COLO668 (cell line): ENCODE results near the gene HAUS3.
"Not testable (repeated sequence)": the region's sequence is repeated elsewhere in the genome, so short reads cannot be mapped to it uniquely, and the experiment has no call there.

Experiments used
- DNase-seq: peaks from one replicate; lab custom pipeline; 2025; ENCODE audit not compliant: unreplicated experiment; lab: John Stamatoyannopoulos, UW

Gene HAUS3

DNA sequence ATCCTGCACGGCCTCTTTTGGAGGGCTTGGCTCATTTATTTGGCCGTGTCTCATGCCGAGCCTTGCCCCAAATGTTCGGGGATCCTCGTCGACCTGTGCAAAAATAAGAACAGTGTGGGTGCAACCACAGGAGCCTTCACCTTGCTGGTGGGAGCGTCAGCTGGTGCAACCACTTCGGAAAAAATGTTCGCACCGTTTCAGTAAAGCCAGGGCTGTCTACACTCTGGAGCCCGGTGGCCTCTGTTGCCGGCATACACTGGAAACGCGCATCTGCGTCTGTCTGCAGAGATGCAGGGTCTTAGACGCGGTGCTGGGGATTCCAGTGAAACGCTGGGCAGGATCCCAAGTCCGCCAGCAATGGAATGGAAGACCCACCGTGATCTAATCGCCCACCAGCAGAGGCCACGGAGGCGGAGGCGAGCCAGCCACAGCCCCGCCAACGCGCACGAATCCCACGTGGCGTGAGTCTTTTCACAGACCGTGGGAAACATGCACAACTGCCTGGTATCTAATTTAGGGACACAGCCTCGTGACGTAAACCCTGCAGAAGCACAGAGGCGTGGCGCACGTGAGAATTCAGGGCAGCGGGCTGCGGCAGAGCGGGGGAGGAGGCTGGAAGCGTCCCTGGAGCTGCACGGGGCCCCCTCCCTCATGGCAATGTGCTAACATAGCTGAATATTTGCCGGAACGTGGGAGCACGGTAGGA, 33.8 kb upstream of the HAUS3 start:
- no peak for DNase-seq

DNA sequence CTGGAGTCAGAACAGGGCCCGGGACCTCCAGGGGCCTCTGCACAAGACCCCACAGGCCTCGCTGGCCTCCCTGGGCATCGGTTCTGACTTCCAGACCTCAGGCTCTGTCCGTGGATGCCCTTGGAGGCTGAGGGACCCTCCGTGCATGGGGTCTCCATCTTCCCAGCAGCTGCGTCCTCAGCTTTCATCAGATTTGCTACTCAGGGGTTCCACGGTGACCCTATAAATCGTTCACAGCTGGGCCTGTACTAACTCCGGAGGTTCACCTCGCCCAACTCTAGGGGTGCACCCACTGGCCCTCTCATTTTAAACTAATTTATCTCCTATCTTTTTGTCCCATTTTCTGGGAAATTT, 33.1 kb upstream of the HAUS3 start:
- not testable (repeated sequence) for DNase-seq

DNA sequence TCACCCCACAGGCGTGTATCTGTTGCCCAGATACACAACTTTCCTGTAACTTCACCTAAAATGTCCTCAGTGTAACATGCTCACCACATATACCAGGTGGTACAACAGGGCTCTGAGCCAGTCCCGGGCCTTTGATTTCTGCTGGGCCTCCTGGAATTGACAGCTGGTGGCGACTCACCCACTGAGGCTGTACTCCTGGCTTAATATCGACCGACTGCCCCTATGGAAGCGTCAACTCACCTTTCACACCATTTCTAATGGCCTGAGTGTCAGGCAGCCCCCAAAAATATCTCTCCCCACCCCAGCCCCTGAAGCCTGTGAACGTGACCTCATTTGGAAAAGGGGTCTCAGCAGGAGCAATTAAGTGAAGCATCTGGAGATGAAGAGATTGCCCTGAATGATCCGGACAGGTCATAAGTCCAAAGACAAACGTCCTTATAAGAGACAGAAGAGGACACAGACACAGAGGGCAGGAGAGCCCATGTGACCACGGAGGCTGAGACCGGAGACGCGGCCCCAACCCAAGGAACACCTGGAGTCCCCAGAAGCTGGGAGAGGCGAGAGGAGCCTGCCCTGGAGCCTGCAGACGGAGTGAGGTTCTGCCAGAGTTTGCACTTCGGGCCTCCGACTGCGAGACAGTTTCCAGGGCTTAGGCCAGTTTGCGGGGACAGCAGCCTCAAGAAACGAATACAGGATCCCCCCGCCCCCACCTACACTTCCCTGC, 32.6 kb upstream of the HAUS3 start:
- DNase-seq, result no peak

DNA sequence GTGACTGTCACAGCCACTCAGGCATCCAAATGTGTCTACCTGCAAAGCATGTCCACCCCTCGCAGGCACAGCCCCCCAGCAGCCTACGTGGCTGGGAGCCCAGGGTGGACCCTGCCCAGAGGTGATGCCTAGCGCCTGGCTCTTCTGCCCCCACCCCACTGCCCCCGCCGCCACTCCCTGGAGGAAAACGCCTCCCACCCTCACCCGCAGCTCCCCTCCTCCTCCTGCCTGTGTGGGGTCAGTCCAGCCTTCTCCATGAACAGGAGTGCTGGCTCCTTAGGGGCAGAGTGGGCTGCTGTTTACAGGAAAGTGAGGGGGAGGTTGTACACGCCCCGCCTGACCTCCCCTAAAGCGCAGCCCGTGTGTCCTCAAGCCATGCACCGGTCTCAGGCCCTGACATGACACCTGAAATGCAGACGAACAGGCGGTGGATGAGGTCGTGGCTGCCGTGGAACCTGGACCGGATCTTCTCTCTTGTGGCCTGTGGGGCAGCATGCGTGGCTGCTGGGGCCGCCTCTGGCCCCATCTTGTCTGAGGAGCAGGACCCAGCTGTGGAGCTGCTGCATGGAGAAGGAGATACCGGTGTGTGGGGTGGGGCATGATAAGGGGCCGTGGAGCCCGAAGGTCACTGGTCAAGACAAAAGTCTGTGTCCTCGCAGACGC, 31.9 kb upstream of the HAUS3 start:
- no peak for DNase-seq

DNA sequence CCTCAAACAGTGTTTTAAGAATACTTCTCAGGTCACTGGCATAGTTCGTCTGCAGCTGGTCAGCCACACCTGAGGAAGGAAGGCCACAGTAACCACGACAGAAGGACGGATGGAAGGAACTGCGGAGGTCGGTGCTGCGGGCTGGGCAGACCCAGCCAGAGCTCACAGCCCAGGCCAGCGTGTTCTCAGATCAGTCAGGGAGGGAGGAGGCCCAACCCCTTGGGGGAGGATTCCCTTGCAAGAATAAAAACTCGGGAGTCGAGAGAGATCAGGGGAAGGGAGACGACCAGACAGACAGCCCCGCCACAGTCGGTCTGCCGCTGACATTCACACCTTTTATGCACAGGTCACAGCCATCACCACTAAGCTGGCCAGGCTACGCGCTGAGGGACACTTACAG, 31.3 kb upstream of the HAUS3 start:
- no peak for DNase-seq

DNA sequence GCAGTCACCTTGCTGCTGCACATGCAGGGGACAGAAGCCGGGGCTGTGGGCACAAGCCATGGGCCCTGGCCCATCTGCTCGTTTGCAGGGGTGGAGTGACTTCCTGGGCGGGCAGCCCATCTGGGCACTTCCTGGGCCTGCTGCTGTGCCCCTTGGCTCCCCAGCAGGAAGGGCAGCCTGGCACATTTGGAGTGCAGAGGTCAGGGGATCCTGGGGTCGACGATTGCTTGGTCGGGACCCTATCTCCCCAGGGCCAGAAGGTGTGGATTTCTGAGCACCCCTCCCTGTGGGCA, 30.9 kb upstream of the HAUS3 start:
- DNase-seq, result no peak

DNA sequence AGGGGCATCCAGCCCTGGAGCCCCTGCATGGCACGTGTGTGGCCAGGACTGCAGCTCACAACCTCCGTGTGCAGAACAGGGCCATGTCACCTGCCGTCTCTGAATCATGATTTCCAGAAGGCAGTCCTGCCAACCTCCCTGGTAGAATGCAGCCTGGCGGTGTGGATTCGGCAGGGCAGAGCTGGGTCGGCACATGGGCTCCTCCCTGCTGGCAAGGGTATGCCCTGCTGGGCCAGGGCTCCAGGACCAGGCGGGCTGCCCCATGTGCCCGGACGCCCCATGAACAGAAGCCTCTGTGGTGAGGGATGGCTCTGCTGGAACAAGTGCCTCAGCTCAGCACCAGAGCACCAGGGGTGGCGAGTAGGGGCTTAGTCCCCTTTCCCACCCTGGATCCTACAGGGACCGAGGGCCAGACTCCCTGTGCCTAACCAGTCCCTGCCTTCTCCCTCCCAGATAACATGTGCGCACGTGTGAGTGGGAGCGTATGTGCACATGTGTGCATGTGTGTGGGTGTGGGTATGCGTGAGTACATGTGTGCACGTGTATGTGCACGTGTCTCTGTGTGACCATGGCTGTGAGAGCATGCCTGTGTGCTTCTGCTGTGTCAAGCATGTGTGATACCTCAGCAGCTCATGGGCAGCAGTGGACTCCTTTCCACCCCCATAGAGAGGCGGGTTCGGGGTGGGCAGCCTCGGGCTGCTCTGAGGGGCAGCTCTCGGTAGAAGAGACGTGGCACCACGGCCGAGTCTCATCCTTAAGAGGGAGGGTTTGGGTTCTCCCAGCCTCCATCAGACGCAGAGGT, 30.3 kb upstream of the HAUS3 start:
- no peak for DNase-seq

DNA sequence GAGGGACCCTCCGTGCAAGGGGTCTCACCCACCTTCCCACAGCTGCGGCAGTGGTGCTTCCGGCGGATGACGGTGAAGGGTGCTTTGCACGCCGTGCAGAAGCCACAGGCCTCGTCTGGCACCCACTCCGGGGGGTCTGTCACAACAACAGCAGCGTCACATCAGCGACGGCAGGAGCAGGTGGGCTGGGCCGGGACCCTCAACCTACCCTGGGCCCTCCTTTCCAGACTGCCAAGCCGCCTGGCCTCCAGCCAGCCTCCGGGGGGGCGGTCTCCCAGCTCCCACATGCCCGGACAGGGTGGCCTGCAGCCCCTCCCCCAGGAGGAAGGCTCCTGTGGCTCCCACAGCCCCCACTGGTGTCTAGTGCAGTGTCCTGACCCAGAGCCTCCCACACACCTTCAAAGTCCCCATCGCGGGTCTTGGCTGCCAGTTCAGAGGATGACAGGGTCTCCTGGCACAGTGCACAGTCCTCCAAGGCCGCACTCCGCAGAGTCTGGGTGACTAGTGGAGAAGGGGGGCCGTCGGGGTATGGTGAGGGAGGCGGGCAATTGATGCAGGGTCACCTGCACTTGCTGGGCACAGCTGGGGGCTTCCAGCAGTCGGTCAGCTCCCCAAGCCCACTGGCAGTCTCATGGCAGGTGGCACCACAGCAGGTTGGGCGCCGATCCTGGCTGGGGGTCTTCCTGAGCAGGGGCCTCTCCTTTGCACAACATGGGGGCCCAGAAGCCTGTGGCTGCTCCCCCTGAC, 29.5 kb upstream of the HAUS3 start:
- no peak for DNase-seq

DNA sequence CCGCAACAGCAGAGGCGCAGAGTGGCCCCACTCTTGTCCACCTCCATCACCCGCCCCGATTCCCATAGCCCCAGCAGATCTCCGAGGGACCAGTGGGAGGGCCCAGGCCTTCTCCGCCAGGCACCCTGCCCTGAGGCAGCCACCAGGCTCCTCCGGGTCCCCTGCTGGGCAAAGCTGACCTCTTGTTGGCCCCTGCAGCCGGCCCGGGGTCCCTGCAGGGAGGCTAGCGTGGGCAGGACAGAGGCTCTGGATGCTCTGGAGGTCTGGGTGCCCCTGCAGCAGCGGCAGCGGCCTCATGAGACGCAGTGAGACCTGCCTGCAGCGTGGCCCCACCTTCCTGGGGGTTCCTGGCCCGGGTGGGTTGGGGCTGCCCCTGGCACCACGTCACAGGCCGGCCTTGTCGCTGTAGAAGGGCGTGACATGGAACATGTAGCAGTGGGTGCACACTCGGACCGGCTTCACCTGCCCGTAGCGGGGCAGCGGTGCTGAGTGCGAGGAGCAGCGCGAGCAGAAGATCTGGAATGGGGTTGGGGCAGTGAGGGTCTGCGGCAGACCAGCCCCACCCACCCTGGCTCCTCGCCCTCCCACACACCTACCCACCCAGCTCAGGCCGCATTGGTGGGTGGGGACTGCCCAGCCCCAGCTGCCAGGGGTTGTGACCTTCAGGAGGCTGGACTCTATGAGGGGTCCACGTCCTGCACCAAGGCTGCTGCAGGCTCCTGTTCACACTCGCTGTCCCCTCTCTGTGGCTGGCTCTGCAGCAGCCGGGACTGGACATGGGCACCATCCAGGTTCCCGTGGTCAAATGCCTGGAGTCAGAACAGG, 28.6 kb upstream of the HAUS3 start:
- no peak for DNase-seq

DNA sequence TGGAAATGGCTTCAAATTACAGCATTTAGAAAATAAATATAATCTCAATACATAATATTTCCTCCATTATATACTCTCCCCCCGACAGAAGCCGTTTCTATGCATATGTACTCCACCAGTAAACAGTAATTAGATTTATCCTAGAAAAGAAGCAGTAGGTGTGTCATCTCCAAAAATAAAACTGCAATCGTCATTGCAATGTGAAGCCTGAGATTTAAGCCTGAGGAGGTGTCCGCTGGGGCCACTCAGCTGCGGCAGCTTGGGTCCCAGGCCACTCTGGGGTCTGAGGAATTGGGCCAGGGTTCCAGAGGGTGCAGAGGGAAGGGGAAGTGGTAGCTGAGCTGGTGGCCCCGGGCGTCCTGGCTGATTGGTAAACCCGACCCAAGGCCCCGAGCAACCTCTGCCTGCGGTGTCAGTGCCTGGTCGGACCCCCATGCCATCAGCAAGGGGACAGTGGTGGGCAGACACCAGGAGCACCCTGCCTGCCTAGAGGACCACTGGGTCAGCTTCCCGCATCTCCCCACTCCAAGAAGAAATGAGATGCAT, 27.8 kb upstream of the HAUS3 start:
- no peak for DNase-seq

DNA sequence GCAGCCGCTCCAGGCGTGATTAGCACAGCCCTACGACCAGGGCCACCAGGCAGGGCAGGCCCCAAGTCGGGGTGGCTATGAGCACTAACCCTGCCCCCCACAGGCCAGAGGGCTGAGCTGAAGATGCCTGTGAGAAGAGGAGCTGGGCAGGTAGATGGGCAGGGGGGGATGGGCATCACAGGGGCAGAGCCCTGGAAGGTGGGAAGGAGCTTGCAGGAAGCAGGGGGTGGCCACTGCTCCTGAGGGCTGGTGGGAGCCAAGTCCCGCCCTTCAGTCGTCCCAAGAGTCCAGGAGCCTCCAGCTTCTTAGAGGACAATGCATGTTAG, 27.2 kb upstream of the HAUS3 start:
- no peak for DNase-seq

DNA sequence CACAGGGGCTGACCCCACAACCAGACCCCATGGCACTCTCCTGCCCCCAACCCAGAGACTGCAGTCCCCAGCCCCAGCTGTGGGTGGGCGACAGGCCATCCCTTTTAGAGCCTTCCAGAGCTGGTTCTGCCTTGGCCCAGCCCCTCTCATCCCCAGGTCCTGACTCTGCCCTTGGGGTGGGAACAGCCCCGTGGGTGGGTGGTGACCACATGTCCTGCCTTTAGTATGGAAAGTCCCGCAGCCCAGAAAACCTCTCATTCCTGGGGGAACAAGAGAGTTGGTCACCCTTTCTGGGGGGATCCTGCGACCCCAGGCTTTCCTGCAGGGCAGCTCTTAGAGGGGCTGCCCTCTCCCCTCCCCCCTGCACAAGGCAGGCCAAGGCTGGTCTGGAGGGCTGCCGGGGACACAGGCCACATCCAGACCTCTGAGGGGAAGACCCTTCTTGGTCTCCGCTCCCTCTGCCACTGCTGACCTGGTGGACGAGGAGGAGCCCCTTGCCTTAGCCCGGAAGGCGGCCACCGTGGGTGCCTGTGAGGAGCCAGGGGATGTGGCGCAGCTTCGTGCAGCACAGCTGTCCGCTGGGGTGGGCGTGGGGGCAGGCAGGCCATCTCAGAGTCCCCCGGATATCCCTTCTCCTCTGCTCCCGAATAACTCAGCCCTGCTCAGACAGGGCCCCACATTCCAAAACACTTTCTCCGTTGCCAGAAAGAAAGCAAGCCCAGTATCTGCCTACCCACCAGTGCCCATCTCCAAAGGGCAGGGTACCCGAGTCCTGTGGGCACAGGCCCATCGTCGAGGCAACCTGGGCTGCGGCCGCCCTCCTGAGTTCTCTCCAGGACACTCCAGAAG, 26.7 kb upstream of the HAUS3 start:
- no peak for DNase-seq

DNA sequence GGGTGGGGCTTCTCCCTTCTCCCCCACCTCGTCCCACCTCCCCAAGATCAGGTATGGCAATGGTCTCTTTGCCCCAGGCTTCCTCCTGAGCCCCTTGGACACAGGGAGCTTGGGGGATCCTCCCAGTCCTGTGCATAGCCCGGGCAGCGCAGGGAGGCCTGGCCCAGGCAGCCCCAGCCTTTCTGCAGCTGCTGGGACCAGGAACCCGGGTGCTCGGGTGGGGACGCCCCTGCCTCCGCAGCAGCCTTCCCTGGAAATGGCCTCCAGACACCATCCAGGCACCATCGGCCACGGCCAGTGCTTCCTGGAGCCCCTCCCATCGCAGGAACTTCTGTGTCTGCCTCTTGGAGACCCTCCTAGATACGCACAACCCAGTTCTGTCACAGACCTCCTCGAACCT, 25.9 kb upstream of the HAUS3 start:
- DNase-seq, result no peak

DNA sequence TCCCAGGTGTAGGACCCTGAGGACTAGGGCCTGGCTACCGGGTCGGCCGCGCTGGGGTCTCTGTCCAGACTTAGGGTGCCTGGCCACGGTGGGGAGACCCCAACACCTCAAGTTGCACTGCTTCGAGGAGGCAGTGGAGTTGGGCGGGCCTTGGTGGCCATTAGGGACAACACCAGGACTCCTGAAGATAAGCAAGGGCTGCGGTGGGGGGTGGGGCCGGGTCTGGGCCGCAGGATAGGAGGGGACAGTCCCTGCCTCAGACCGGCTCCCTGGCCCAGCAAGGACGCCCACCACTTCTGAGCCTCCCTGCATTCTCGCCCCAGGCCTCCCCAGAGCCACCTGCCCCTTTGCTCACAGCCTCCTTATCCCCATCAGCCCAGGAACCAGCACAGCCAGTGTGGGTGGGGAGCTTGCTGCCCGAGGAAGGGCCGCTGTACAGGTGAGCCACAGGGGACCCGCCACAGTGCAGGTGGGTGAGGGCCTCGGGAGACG, 25.4 kb upstream of the HAUS3 start:
- DNase-seq, result no peak

DNA sequence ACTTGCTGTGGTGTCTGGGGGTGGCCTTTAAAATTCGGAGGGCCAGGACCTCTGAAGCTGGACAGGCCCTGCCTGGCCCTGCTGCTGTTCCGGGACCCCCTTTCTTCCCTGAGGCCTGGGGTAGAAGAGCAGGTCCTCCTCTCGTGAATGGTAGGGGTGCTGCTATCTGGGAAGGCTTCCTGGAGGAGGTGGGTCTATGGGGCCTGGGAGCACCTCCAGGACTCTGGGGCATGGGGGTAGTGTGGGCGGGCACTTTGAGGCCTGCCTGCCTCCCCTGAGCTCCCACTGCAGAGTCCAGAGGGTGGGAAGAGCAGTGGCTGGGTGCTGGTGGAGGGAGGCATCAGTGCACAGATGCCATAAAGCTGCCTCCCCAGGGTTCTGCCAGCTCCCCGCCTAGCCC, 24.9 kb upstream of the HAUS3 start:
- no peak for DNase-seq

DNA sequence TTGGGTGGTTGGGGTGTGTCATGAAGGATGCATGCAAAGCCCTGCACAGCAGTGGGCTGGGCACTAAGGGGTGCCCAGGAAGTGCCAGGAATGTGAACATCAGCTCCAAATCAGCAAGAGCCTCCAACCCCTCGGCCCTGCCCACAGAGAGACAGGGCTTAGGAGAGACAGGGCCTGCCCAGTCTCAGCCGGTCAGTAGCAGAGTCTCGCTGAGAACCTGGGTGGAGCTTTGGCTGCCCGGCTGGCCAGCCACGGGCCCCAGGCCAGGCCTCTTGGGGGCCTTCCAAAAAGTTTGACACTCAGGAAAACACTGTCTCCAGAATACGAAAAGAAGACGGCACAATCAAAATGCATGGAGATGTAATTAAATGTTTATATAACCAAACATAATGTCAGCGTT, 24.3 kb upstream of the HAUS3 start:
- no peak for DNase-seq

DNA sequence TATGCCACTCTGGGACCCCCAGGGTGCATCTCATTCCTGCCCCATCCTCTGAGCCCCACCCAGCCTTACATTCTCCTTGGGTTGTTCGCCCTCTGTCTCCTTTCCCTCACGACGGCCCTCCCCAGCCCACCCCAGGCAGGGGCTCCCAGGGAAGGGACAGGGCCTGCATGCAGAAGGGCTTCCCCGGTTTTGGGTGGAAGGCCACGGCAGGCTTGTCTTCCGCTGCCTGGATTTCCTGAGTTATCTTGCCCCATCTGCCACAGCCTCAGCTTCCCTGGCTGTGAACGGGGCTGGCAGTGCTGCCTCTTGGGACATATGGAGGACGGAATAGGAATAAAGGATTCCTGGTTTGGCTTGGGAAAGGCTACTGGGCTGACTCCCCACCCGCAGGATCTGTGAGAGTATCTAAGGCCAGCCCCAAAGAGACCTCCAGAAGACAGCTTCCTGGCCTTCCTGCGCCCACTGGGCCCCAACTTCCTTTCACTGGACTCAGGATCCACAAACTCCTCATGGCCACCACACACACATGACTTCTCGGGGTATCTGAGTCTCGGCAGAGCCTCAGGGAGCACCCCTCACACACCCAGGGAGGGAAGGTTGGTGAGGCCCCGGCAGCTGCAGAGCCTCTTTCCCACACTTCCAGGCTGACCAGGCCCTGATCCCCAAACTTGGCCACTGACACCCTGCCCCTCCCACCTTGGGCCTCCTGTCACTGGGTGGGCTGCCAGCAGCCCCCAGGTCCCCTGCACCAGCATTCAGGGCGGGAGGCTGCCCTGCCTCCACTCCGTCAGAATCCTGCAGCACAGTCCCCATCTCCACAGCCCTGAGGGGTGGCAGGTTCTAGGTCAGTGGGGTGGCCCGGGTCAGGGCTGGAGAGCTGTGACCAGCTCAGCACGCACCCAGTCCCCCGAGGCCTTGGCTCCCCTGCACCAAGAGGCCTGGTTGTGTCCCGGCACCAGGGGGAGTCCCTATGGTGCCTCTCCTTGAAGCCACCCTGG, 23.5 kb upstream of the HAUS3 start:
- no peak for DNase-seq
